ENCODE measurements around the gene NUP210. TPM values are rescaled to one million over a fixed set of nuclear protein-coding genes. Genes with fewer than 3 reads are reported as not detected.

NUP210 gene
- polyA plus RNA-seq, 1 donor from 2014 or later: 72.2 TPM

DNA sequence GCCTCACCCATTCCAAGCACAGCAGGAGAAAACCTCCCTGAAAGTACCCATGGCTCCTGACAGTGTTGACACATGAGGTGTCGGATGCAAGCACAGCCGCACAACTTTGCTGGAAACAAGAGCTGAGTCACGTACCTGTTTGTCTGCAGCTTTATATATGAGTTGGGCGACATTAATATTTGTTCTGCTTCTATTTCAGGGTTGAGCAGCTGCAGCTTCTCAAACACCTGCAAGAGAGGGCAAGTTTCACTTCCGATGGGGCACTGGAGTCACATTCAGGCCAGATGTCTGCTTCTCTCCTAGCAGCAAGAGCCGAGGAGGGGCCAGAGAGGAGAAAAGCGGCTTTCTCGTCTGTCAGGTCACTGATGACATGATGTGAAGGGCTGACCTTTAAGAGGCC lies 88.0 kb downstream of the NUP210 start:
- H3K4me3 Mint-ChIP-seq: peak overlapping the region; percentile 41 to 81 (median 73)
- peak overlapping the region; percentile 89 to 95 (median 92) for H3K27ac Mint-ChIP-seq
- peaks cover 2% of the 10 kb centered on the region for H3K36me3 Mint-ChIP-seq
- H3K27me3 Mint-ChIP-seq: no peaks in the 10 kb centered on the region
- no peaks in the 10 kb centered on the region for H3K9me3 Mint-ChIP-seq
- H3K4me1 Mint-ChIP-seq: peaks cover 29 to 36% (median 35%) of the 10 kb centered on the region in 3 donors

- H3K36me3 Mint-ChIP-seq: peaks cover 5% of the 10 kb centered on the region
- no peaks in the 10 kb centered on the region for H3K9me3 Mint-ChIP-seq
- H3K27me3 Mint-ChIP-seq: no peaks in the 10 kb centered on the region
- no peak overlapping the region for H3K27ac Mint-ChIP-seq
- H3K4me3 Mint-ChIP-seq: no peak overlapping the region
- H3K4me1 Mint-ChIP-seq: peaks cover 22 to 36% (median 35%) of the 10 kb centered on the region in 3 donors
Observed at GRCh38 chr3:13329746-13330145, 90.4 kb downstream of the NUP210 start.

- Mint-ChIP-seq H3K27ac (no peak overlapping the region), H3K4me3 (no peak overlapping the region), H3K9me3 (no peaks in the 10 kb centered on the region), H3K4me1 (peaks cover 0 to 6% (median 0%) of the 10 kb centered on the region in 3 donors), H3K36me3 (peaks cover 6% of the 10 kb centered on the region), H3K27me3 (no peaks in the 10 kb centered on the region)
Observed at GRCh38 chr3:13325892-13326443, 94.2 kb downstream of the NUP210 start.

DNA sequence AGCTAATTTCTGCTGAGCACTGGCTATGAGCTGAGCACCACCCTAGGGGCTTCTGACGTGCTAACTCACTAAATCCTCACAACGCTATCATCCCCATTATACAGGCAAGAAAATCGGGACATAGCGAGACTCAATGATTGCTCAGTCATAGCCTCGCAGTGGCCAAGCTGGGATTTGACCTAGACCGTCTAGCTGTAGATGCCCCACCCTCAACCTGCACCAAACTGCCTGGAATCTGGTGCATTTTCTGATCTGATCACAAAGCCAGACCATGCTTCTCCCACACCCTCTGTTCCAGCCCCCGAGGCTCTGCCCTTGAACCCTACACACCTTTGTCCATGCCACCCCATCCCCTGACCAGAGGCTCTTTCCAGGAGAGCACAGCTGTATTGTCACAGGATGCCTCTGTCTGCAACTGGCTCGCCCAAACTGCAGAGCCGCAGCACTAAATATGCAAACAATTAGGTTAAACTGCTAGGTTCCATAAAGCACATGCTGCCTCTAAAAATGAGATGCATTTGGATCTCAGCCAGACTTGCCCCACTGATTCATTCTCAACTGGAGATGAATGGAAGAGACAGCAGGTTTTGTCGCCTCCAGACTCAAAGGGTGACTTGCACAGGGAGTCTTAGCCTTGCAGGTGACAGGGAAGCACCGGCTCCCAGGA lies 95.2 kb downstream of the NUP210 start:
- no peaks in the 10 kb centered on the region for H3K27me3 Mint-ChIP-seq
- H3K4me1 Mint-ChIP-seq: peaks cover 0 to 6% (median 0%) of the 10 kb centered on the region in 3 donors
- H3K27ac Mint-ChIP-seq: peak overlapping the region in 1 of 3 donors; percentile 83
- peaks cover 6% of the 10 kb centered on the region for H3K36me3 Mint-ChIP-seq
- no peaks in the 10 kb centered on the region for H3K9me3 Mint-ChIP-seq
- H3K4me3 Mint-ChIP-seq: peak overlapping the region in 1 of 4 donors; percentile 20

DNA sequence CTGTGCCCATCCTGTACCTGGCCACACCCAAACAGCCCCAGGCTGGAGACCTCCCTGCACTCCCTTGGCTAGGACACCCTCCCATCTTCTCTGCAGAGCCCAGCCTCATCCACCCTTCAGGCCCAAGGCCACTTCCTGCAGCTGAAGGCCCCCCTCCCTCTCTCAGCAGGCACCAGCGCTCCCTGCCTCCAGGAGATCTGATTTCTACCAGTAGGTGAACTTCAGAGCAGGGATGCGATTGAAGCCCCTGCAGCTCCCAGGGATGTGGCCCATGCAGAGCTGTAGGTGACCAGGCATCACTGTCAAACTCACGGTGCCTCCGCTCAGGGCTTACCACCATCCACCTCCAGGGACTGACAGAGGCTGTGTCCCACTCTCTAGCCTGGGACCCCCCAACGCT lies 96.3 kb downstream of the NUP210 start:
- Mint-ChIP-seq H3K4me3 (no peak overlapping the region), H3K27ac (peak overlapping the region in 1 of 3 donors; percentile 81), H3K36me3 (peaks cover 6% of the 10 kb centered on the region), H3K4me1 (peaks cover 0 to 6% (median 0%) of the 10 kb centered on the region in 3 donors), H3K27me3 (no peaks in the 10 kb centered on the region), H3K9me3 (no peaks in the 10 kb centered on the region)

- Mint-ChIP-seq H3K4me1 (peaks cover 0 to 6% (median 0%) of the 10 kb centered on the region in 3 donors), H3K4me3 (peak overlapping the region in 1 of 4 donors; percentile 60), H3K9me3 (no peaks in the 10 kb centered on the region), H3K27ac (peak overlapping the region in 1 of 3 donors; percentile 28), H3K36me3 (peaks cover 8% of the 10 kb centered on the region), H3K27me3 (no peaks in the 10 kb centered on the region)
Observed at GRCh38 chr3:13322324-13322723, 97.8 kb downstream of the NUP210 start.

DNA sequence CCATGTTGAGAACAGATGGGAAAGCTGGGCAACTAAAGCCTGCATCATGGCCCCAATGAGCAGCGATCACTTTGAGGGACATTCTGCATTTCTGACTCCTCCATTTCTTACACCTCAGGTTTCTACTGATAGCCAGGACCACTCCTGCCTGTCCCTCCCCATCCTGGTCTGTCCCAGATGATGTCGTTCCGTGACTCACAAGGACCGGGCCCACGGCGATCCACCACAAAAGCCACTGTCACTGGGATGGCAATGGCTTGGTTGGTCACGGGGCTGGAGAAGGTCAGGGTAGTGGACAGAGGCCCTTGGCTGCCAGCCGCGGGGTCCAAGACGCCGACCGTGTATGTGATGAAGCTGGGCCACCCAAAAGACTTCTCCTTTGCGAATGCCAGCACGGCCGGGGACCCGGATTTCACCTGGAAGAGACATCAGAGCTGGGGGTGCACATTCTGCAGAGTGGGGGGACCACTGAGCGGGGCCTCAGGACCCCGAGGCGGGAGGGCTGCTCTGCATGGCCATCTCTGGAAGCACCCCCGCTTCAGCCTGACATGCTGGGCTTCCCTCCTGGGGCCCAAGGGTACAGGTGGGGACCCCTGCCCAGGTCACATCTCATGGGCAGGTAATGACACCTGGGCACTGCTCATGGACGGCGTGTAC lies 100.4 kb downstream of the NUP210 start:
- Mint-ChIP-seq H3K4me1 (peaks cover 0 to 4% (median 0%) of the 10 kb centered on the region in 3 donors), H3K36me3 (peaks cover 6% of the 10 kb centered on the region), H3K27me3 (no peaks in the 10 kb centered on the region), H3K27ac (no peak overlapping the region), H3K9me3 (no peaks in the 10 kb centered on the region), H3K4me3 (peak overlapping the region in 1 of 4 donors; percentile 28)

DNA sequence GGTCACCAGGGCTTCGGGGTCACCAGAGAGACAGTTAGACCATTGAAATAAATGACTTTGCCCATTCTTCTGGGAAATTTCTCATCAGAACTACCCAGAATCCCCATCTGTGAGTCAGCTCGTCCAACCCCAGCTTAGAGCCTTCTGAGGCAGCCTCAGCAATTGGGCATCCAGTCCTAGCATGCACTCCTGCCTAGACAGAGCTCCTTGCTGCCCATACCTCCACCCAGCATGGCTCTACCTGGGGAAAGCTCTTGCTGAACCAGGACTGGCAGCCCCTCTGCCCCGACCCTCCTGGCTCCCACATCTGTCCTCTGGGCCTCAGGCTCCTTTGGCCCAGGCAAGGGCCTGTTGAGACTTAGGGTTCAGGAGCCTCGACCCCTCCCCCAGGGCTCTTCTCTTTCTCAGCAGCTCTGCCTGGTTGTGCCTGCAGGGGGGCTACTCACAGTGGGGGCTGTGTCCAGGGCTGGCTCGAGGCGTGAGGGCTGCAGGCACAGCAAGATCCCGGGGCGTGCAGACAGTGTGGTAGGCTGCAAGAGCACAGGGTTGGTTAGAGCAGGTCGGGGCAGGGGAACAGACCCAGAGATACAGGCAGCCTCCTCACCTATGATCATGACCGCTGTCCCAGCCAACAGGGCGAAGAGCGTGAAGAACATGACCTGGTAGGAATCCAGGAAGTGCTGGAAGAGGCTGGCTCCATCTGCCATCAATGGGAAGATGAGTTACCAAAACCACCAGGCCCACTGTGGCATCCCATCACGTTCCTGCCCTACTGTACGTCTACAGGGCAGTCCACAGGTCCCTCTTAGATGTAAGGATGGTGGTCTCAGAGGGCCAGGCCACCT lies 101.3 kb downstream of the NUP210 start:
- H3K4me1 Mint-ChIP-seq: peaks cover 0 to 3% (median 0%) of the 10 kb centered on the region in 3 donors
- no peak overlapping the region for H3K27ac Mint-ChIP-seq
- H3K9me3 Mint-ChIP-seq: no peaks in the 10 kb centered on the region
- peaks cover 6% of the 10 kb centered on the region for H3K36me3 Mint-ChIP-seq
- no peaks in the 10 kb centered on the region for H3K27me3 Mint-ChIP-seq
- no peak overlapping the region for H3K4me3 Mint-ChIP-seq

DNA sequence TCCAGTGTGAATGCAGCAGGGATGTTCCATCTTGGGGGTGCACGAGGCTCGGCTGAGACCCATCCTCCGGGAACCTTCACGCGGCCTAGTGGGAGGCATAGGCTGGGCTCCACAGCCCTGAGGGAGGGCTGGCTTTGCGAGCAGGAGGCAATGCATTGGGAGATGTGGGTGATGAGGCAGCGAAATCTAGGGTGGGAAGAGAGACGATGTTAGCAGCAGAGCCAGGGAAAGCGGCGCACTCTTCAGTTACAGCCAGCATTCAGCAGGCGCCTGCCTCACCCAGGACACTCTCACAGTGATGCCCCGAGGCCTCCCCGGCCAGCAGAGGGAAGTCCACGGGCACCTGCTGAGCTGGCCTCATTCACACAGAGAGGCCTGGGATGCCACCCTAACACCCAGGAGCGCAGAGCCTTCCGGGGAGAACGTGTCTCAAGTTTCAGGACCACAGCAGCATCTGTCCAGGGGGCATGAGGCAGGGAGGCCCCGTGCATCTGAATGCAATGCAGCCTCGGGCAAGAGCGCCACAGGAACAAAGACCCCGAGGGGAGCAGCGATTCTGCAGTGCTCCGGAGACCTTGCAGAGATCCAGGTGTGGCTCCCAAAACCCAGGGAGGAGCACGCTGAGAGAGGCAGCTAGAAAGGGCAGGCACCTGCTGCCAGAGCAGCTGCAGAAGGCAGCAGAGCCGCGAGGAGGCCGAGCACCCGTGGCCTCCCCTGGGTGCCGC lies 102.4 kb downstream of the NUP210 start:
- peaks cover 0 to 3% (median 0%) of the 10 kb centered on the region in 3 donors for H3K4me1 Mint-ChIP-seq
- H3K27me3 Mint-ChIP-seq: no peaks in the 10 kb centered on the region
- H3K9me3 Mint-ChIP-seq: no peaks in the 10 kb centered on the region
- H3K36me3 Mint-ChIP-seq: peaks cover 3% of the 10 kb centered on the region
- peak overlapping the region in 1 of 3 donors; percentile 71 for H3K27ac Mint-ChIP-seq
- H3K4me3 Mint-ChIP-seq: no peak overlapping the region

- peaks cover 3% of the 10 kb centered on the region for H3K36me3 Mint-ChIP-seq
- peaks cover 0 to 3% (median 0%) of the 10 kb centered on the region in 3 donors for H3K4me1 Mint-ChIP-seq
- H3K4me3 Mint-ChIP-seq: no peak overlapping the region
Observed at GRCh38 chr3:13316603-13317002, 103.5 kb downstream of the NUP210 start.

DNA sequence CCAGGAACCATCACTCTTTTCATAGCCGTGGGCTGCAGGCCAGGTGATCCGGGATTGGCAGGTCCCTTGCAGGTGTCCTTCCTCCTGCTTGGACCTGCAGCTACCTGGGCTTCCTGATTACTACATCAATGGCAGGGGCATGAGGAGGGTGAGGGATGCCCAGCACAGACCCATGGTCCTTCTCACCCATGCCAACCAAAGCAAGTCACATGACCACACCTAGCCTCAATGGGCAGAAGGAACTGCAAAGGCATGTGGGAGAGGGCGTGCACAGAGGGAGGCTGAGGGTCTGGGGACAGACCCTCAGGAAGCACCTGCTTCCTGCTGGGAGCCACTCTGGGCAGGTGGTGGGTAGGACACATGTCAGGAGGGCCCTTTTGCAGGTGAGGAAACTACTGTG lies 105.2 kb downstream of the NUP210 start:
- Mint-ChIP-seq H3K36me3 (peaks cover 3% of the 10 kb centered on the region), H3K4me3 (no peak overlapping the region), H3K27ac (no peak overlapping the region), H3K27me3 (no peaks in the 10 kb centered on the region), H3K4me1 (peaks cover 0 to 3% (median 0%) of the 10 kb centered on the region in 3 donors), H3K9me3 (no peaks in the 10 kb centered on the region)

More at GRCh38 chr3:13316603-13317002, 103.5 kb downstream of the NUP210 start:
- Mint-ChIP-seq H3K27me3 (no peaks in the 10 kb centered on the region), H3K27ac (no peak overlapping the region), H3K9me3 (no peaks in the 10 kb centered on the region)

- peaks cover 3% of the 10 kb centered on the region for H3K36me3 Mint-ChIP-seq
- no peaks in the 10 kb centered on the region for H3K27me3 Mint-ChIP-seq
- H3K9me3 Mint-ChIP-seq: no peaks in the 10 kb centered on the region
- H3K27ac Mint-ChIP-seq: no peak overlapping the region
- no peak overlapping the region for H3K4me3 Mint-ChIP-seq
- H3K4me1 Mint-ChIP-seq: peaks cover 0 to 3% (median 0%) of the 10 kb centered on the region in 3 donors
Observed at GRCh38 chr3:13313813-13314212, 106.3 kb downstream of the NUP210 start.

DNA sequence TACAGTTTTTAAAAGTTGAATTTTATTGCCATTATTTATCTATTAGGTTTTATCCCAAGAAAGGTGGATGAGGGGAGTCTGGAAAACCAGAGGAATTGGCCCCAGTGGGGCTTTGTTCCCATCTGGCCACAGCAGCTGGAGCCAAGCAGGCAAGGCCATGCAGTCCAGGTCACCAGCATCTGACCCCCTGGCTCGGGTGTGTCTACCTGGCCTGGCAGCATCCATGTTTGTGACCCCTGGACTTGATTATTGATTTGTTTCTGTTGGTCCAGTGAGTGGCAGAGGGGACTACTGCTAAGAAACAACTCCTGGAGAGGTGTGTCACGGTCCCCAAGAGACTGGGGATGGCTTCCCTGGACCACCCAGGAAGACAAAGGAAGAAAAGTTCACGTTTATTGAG lies 111.1 kb downstream of the NUP210 start:
- peak overlapping the region in 1 of 3 donors; percentile 80 for H3K27ac Mint-ChIP-seq
- peaks cover 0 to 4% (median 0%) of the 10 kb centered on the region in 3 donors for H3K4me1 Mint-ChIP-seq
- H3K36me3 Mint-ChIP-seq: peaks cover 2% of the 10 kb centered on the region
- no peaks in the 10 kb centered on the region for H3K27me3 Mint-ChIP-seq
- no peaks in the 10 kb centered on the region for H3K9me3 Mint-ChIP-seq
- no peak overlapping the region for H3K4me3 Mint-ChIP-seq

GRCh38 chr3:13308380-13308801 lies 111.7 kb downstream of the NUP210 start:
- H3K4me3 Mint-ChIP-seq: peak overlapping the region in 1 of 4 donors; percentile 66
- no peaks in the 10 kb centered on the region for H3K9me3 Mint-ChIP-seq
- H3K4me1 Mint-ChIP-seq: peaks cover 0 to 4% (median 0%) of the 10 kb centered on the region in 3 donors
- H3K27ac Mint-ChIP-seq: peak overlapping the region in 2 of 3 donors; percentile 69 to 80
- H3K36me3 Mint-ChIP-seq: peaks cover 2% of the 10 kb centered on the region
- no peaks in the 10 kb centered on the region for H3K27me3 Mint-ChIP-seq
